K562 (cell line): ENCODE results near the gene MRPL58. TPM values are rescaled to one million over a fixed set of nuclear protein-coding genes. Genes with fewer than 3 reads are reported as not detected.

Experiments
- CBX1 ChIP-seq: sonication (generic); IDR thresholded peaks from 2 replicates; pipeline ENCODE4 v1.6.1; 2016; ENCODE audit warnings: antibody characterized with exemption, low read depth, mild to moderate bottlenecking
- CBX8 ChIP-seq: fragments of 200-600 bp; sonication (generic); IDR thresholded peaks from 2 replicates; pipeline ENCODE4 v1.6.1; 2012; ENCODE audit warnings: borderline replicate concordance, mixed run types, low read depth, mild to moderate bottlenecking, moderate library complexity, mixed read lengths, low read length, control low read depth, inconsistent platforms; ENCODE audit not compliant: poor library complexity, severe bottlenecking; ENCODE audit errors: extremely low read depth
- E2F4 ChIP-seq: sonication (generic); formaldehyde crosslinking; IDR thresholded peaks from 2 replicates; pipeline ENCODE4 v1.8.0; 2022; ENCODE audit warnings: mild to moderate bottlenecking, low read depth, missing genetic modification reagents
- FOXP1 ChIP-seq: sonication (generic); formaldehyde crosslinking; IDR thresholded peaks from 2 replicates; pipeline ENCODE4 v1.8.0; 2022; ENCODE audit warnings: mild to moderate bottlenecking, missing genetic modification reagents
- GMEB1 ChIP-seq: fragments of 250-450 bp; sonication (Bioruptor Pico); IDR thresholded peaks from 2 replicates; pipeline ENCODE4 v1.4.0; 2020; ENCODE audit warnings: mild to moderate bottlenecking
- HNRNPH1 ChIP-seq: fragments of 200-400 bp; formaldehyde crosslinking; optimal IDR thresholded peaks from 2 replicates; pipeline ENCODE3; 2017; ENCODE audit warnings: low read depth, mild to moderate bottlenecking, low read length, moderate library complexity
- KDM1A ChIP-seq, 2 experiments: fragments of 450-650 bp; IDR thresholded peaks; 2 replicates each; pipeline ENCODE4 v1.6.1; 2016; ENCODE audit warnings: mild to moderate bottlenecking in 2 of 2
- MCM5 ChIP-seq: fragments of 450-650 bp; IDR thresholded peaks from 2 replicates; pipeline ENCODE4 v1.6.1; 2016; ENCODE audit warnings: low read depth
- NCOA2 ChIP-seq, 2 experiments: fragments of 450-650 bp; IDR thresholded peaks; 2 replicates each; pipeline ENCODE4 v1.6.1; 2018; ENCODE audit warnings: mild to moderate bottlenecking in 2 of 2, moderate library complexity in 1 of 2; ENCODE audit not compliant: partially characterized antibody in 2 of 2
- RBFOX2 ChIP-seq: fragments of 200-400 bp; formaldehyde crosslinking; IDR thresholded peaks from 2 replicates; pipeline ENCODE4 v1.6.1; 2017; ENCODE audit warnings: low read depth, mild to moderate bottlenecking, low read length, moderate library complexity
- RREB1 ChIP-seq: fragments of 250-450 bp; sonication (Bioruptor Pico); IDR thresholded peaks from 2 replicates; pipeline ENCODE4 v1.4.0; 2020
- SIN3A ChIP-seq, 2 experiments: fragments of 150-350 bp in 1 of 2; IDR thresholded peaks; 2 replicates each; pipeline ENCODE4 v1.6.1; 2011 to 2016; ENCODE audit warnings: borderline replicate concordance in 2 of 2, low read depth in 2 of 2, low read length in 2 of 2, mild to moderate bottlenecking in 2 of 2, moderate library complexity in 2 of 2; ENCODE audit not compliant: control insufficient read depth in 1 of 2
- SP1 ChIP-seq: sonication (generic); formaldehyde crosslinking; IDR thresholded peaks from 2 replicates; pipeline ENCODE4 v1.8.1; 2022; ENCODE audit warnings: mild to moderate bottlenecking, missing genetic modification reagents
- XRCC4 ChIP-seq: IDR thresholded peaks from one replicate; pipeline ENCODE4 v1.6.1; 2011; ENCODE audit not compliant: insufficient read depth, insufficient read length; ENCODE audit errors: extremely low read depth
- ZNF232 ChIP-seq: sonication (generic); formaldehyde crosslinking; IDR thresholded peaks from 2 replicates; pipeline ENCODE4 v1.8.0; 2022; ENCODE audit warnings: mild to moderate bottlenecking, missing genetic modification reagents
- ZNF253 ChIP-seq: fragments of 250-450 bp; sonication (Bioruptor Pico); conservative IDR thresholded peaks from 2 replicates; pipeline ENCODE4 v1.6.1; 2021; ENCODE audit warnings: mild to moderate bottlenecking
- ZNF507 ChIP-seq: conservative IDR thresholded peaks from 2 replicates; pipeline ENCODE4 v1.6.1; 2017; ENCODE audit warnings: missing genetic modification characterization, missing compliant biosample characterization
- ZNF584 ChIP-seq: fragments of 200-800 bp; sonication (Bioruptor generic); IDR thresholded peaks from 2 replicates; pipeline ENCODE4 v1.6.1; 2016; ENCODE audit warnings: low read depth, mild to moderate bottlenecking, missing genetic modification characterization, missing compliant biosample characterization
- ZNF76 ChIP-seq: fragments of 250-450 bp; sonication (Bioruptor Pico); IDR thresholded peaks from 2 replicates; pipeline ENCODE4 v1.4.0; 2020; ENCODE audit warnings: mild to moderate bottlenecking, moderate library complexity, borderline replicate concordance
- polyA plus RNA-seq, 8 experiments: library from polyadenylated mRNA; depleted of rRNA in 4 of 8; stranded (reverse) in 5 of 8; unstranded in 3 of 8; fragments of >200 nt; fragmentation: Nextera tagmentation in 2 of 8; fragmentation: Illumina TruSeq in 1 of 8; extraction: Ambion mirVana in 2 of 8; extraction: Trizol in 1 of 8; gene quantifications; 2 replicates each; pipeline versions ENCODE4 v1.2.1 to v1.2.3, GENCODE V29; 2011 to 2014; ENCODE audit warnings: inconsistent platforms in 1 of 8, missing spikeins in 1 of 8
- total RNA-seq, 7 experiments: library from RNA; depleted of rRNA in 6 of 7; stranded (reverse); fragments of >200 nt in 6 of 7; fragmentation: Illumina TruSeq in 2 of 7; extraction: Trizol in 2 of 7; gene quantifications; 2 replicates each; pipeline versions ENCODE4 v1.2.1 to v1.2.3, GENCODE V29; 2011 to 2021; ENCODE audit warnings: low replicate concordance in 1 of 7

The MRPL58 gene
- total and polyA plus RNA-seq, 9 of the 15 experiments (the other 6 are each of a cell fraction or from before 2014, with no cell fraction given), result 30.8 to 107 (median 72.4) TPM

GRCh38 chr17:74987909-74988711 is 24.4 kb upstream of the MRPL58 start (continued):
- TF ChIP-seq SIN3A (IDR thresholded peaks at IDR 0.05; ENCODE audit: borderline replicate concordance in 2 of 2, control insufficient read depth in 1 of 2, low read depth in 2 of 2, low read length in 2 of 2) (peak in 1 of 2 experiments; percentile 5; a peak in 1 of 4 replicates), MCM5 (no peak), RBFOX2 (peak; percentile 72), CBX1 (no peak; the same call in 1 of the 2 replicates), FOXP1 (CRISPR knock-in tag) (no peak), NCOA2 (IDR thresholded peaks at IDR 0.05; ENCODE audit: partially characterized antibody in 2 of 2) (no peak), ZNF253 (CRISPR knock-in tag) (no peak), XRCC4 (no peak), KDM1A (IDR thresholded peaks at IDR 0.05) (no peak), E2F4 (CRISPR knock-in tag) (no peak), GMEB1 (CRISPR knock-in tag) (no peak), SP1 (CRISPR knock-in tag) (peak; percentile 41), ZNF507 (tag) (no peak), ZNF76 (CRISPR knock-in tag) (no peak), ZNF584 (CRISPR knock-in tag) (no peak), CBX8 (no peak), ZNF232 (CRISPR knock-in tag) (no peak), HNRNPH1 (no peak), RREB1 (CRISPR knock-in tag) (no peak)
